ENCODE measurements around the gene TANGO2.

TANGO2 gene

DNA sequence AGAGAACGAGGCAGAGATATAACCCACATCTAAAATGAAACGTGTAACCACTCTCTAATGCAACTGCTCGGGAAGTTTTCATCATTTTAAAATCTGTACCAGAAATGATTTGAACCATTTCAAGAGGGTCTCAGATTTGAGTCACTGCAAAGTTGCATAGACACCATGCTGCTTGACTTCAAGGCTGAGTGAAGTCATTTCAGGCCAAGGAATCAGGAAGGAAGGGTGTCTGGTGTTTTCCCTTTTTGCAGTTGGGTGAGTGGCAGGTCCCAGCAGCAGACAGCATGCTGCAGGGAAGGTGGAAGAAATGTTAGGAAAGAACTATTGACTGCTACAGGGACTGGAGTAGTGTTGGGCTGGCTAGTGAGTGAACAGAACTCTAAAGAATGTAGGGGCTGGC, 16.5 kb downstream of the TANGO2 start:
- H3K4me3 ChIP-seq (ENCODE audit: control insufficient read depth, low read depth, low read length): no peak overlapping the region
- TF ChIP-seq CTCF (IDR thresholded peaks at IDR 0.05; ENCODE audit: control insufficient read depth, insufficient read depth, low read depth, low read length, missing control alignments): no peak
- no peak for DNase-seq (ENCODE audit: low read depth)

DNA sequence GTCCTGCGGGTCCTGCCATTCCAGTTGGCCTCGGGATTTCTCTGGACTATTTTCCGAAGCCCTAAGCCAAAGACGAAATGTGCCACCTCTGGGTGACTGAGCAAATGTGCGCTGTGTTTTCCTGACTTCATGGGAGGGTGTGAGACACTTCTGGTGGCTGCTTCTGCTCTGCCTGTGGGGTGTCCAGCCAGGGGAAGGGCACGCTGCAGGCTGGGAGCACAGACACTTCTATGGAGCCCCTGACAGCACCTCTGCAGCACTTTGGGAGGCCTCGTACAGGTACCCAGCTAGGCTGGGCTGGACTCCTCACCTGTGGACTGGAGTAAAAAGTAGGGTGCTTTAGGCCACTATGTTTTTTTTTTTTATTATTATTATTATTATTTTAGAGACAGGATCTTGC, 17.7 kb downstream of the TANGO2 start:
- TF ChIP-seq CTCF (IDR thresholded peaks at IDR 0.05; ENCODE audit: control insufficient read depth, insufficient read depth, low read depth, low read length, missing control alignments): no peak
- no peak overlapping the region for H3K4me3 ChIP-seq (ENCODE audit: control insufficient read depth, low read depth, low read length)
- no peak for DNase-seq (ENCODE audit: low read depth)

- DNase-seq (ENCODE audit: low read depth): no peak
- no peak overlapping the region for H3K4me3 ChIP-seq (ENCODE audit: control insufficient read depth, low read depth, low read length)
- TF ChIP-seq CTCF (IDR thresholded peaks at IDR 0.05; ENCODE audit: control insufficient read depth, insufficient read depth, low read depth, low read length, missing control alignments): no peak
Measured at GRCh38 chr22:20039683-20040325, 18.9 kb downstream of the TANGO2 start.

DNA sequence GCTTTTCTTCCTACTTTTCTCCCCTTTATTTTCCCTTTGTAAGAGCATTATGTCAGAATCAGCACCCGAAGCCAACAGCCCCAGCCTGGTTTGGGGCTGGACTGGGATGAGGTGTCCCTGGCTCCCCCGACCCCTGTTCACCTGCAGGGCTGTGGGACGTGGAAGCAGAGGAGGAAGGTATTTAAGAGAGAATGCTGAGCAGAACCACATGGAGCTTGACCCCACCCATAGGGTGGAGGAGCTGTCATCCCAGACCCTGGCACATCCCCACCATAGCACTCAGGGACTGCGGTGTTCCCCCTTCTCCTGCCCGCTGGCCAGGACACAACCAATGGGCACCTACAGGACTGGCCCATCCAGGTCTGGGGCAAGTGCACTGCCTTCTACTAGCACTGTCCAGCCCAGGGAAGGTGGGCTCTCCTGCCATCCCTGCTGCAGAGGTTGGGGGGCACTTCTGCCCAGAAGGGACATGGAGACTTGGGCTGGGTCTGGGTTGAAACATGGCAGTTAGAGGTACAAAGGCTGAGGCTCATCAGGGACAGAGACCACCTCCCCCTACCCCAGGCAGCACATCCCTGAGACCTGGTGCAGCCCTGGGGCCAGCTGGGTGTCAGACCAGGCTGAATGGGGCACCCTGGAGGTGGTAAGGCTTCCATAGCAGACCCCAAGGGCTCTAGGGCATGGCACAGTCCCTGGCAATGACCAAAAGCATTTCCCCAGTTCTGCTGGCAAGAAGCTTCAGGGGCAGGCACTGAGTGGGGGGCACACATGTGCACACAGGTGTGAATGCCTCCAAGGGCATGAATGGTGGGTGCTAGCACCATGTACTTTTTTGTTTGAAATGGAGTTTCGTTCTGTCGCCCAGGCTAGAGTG, 19.7 kb downstream of the TANGO2 start:
- no peak overlapping the region for H3K4me3 ChIP-seq (ENCODE audit: control insufficient read depth, low read depth, low read length)
- DNase-seq (ENCODE audit: low read depth): no peak
- TF ChIP-seq CTCF (IDR thresholded peaks at IDR 0.05; ENCODE audit: control insufficient read depth, insufficient read depth, low read depth, low read length, missing control alignments): no peak

DNA sequence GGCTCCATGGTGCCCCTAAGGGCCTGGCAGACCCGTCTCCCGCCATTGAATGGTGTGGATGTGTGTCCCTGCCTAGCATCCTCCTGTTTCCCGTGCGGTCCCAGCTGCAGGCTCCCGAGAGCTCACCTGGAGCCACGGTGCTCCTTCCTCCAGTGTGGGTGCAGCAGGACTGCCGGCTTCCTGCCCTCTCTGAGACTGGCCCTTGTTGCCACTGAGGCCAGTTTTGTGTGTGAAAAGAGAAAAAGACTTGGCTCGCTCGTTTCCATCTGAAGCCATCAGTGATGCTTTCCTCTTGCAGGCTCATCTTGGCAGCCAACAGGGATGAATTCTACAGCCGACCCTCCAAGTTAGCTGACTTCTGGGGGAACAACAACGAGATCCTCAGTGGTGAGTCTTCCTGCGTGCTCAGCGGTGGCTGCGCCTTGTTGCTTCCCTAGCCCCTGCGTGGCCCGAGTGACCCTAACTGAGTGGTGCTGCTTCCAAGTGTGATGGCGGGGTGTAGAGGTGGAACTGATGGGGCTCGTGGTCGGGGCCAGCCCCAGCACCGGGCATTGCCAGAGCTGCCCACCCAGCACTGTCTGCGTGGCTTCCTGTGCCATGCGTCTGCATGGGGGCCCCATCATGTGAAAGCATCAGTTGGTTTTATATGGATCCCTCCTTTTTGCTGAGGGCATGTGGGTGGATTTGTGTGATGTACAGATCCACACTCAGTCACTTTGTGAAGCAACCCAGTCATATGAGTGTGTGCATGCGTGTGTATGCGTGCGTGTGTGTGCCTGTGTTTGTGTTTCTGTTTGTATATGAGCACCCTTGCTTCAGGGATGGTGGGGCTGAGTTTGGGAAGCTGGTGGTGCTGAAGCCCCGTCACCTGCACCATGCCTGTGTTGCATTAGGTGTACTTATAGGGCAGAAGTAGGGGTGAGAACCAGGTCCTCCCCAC, 22.4 kb downstream of the TANGO2 start:
- H3K4me3 ChIP-seq (ENCODE audit: control insufficient read depth, low read depth, low read length): no peak overlapping the region
- TF ChIP-seq CTCF (IDR thresholded peaks at IDR 0.05; ENCODE audit: control insufficient read depth, insufficient read depth, low read depth, low read length, missing control alignments): no peak
- no peak for DNase-seq (ENCODE audit: low read depth)

DNA sequence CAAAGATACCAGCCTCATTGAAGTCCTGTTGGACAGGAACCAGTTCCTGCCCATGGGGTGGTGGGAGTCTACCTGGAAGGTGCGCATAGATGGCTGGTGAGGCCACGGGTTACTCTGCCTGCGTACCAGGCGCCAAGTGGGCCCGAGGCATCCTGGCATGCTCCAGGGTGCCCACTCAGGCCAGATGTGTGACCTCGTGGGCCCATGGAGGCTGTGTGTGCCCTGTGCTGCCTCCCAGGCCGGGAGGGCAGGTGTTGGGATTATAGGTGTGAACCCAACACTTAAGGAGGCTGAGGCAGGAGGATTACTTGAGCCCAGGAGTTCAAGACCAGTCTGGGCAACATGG, 23.1 kb downstream of the TANGO2 start:
- H3K4me3 ChIP-seq (ENCODE audit: control insufficient read depth, low read depth, low read length): no peak overlapping the region
- DNase-seq (ENCODE audit: low read depth): no peak
- no peak for TF ChIP-seq CTCF (IDR thresholded peaks at IDR 0.05; ENCODE audit: control insufficient read depth, insufficient read depth, low read depth, low read length, missing control alignments)
